ENCODE data around the gene KCTD10. TPM values are rescaled to one million over a fixed set of nuclear protein-coding genes. Genes with fewer than 3 reads are reported as not detected.
"Not testable (repeated sequence)": the region's sequence is repeated elsewhere in the genome, so short reads cannot be mapped to it uniquely, and the experiment has no call there.

Gene KCTD10
- total RNA-seq, 1 donor from 2014 or later, result 54.4 TPM

DNA sequence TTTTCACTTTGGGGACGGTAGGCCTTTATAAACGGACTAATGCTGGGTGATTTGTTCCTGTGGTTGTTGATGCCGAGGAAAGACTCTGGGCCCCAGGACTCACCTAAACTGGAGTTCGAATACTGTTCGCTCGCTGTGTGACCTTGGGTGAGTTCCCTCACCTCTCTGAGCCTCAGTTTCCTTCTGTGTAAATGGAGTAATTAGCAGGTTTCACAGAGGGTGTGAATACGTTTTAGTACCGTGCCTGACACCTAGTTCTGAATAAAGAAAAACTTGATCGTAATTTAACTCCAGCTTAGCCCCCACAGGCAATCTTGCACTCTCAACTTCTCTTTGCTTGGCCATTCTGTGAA is 839 bp upstream of the KCTD10 start:
- peak overlapping the region; percentile 98 for H3K27ac Mint-ChIP-seq
- no peaks in the 10 kb centered on the region for H3K9me3 Mint-ChIP-seq
- H3K4me1 Mint-ChIP-seq (ENCODE audit: low read depth), result peaks cover 30% of the 10 kb centered on the region
- H3K36me3 Mint-ChIP-seq (ENCODE audit: low read depth), result peaks cover 13% of the 10 kb centered on the region
- intact Hi-C loops (cut with micrococcal nuclease), result loop anchor here (1.0 to 5.0 kb wide), 3 partner anchors 33 to 95 kb away; partner anchors contain the start of genes MMAB and MVK
- H3K27me3 Mint-ChIP-seq (ENCODE audit: low read depth), result no peaks in the 10 kb centered on the region
- peak overlapping the region; percentile 99 for H3K4me3 Mint-ChIP-seq (ENCODE audit: low read depth)
- DNase-seq (ENCODE audit: low spot score), result no peak

DNA sequence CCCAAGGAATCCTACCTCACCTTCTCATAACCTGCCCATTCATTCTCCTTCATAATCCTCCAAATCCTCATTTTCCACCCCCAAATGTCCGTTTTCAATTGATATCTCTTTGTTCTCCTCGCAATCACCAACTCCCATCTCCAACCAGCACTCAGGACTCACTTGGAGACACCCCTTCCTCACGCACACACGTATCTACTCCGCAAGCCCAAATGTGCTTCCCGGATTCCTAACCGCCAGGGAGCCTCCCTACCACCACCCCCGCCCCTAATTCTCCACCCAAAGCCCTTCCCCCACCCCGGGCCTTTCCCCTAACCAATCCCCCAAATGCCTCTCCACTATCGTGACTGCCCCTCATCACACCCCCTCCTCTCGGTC is 304 bp downstream of the KCTD10 start:
- intact Hi-C loops (cut with micrococcal nuclease), result loop anchor here (1.0 to 5.0 kb wide), 3 partner anchors 35 to 96 kb away; partner anchors contain the start of genes MMAB and MVK
- Mint-ChIP-seq H3K4me3 (ENCODE audit: low read depth) (peak overlapping the region; percentile 99), H3K27me3 (ENCODE audit: low read depth) (no peaks in the 10 kb centered on the region), H3K4me1 (ENCODE audit: low read depth) (peaks cover 32% of the 10 kb centered on the region), H3K36me3 (ENCODE audit: low read depth) (peaks cover 13% of the 10 kb centered on the region), H3K27ac (peak overlapping the region; percentile 98), H3K9me3 (no peaks in the 10 kb centered on the region)
- DNase-seq (ENCODE audit: low spot score), result no peak

DNA sequence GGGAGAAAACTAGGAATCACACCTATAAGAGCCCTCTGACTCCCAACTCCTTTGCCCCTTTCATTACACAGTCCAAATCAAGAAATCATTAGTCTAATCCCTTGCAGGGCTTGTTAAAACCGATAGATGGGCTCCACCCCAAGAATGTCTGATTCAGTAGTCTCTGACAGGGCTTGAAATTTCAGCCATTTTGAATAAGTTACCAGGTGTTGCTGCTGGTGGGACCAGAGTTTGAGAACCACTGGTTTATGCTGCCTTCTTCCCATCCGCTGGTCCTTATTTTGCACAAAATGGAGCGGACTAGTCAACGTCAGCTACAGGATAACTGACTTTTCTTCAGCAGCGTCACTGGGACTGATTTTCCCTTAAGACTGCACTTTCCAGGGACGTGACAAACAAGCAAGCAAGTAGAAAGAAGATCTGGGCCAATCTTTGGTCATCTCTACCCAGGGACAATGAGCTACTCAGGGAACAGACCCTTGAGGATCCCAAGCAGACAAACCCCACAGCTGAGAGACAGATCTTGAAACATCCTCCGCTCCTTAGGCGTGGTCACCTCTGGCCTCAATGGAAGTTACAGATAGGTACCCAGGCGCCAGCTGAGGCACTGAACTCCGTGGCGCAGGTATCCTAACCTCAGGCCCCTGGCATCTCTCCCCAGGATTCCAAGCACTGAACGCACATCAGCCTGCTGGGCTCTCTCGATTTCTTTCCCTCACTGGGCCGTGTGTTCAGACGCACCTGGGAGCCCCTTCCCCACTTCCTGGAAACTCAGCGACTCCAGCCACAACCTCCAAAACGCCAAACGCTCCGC is 900 bp downstream of the KCTD10 start:
- H3K27ac Mint-ChIP-seq, result peak overlapping the region; percentile 98
- intact Hi-C loops (cut with micrococcal nuclease), result loop anchor here (2.0 to 5.0 kb wide), 2 partner anchors 44 to 97 kb away; partner anchors contain the start of genes MMAB and MVK
- H3K27me3 Mint-ChIP-seq (ENCODE audit: low read depth), result no peaks in the 10 kb centered on the region
- DNase-seq (ENCODE audit: low spot score), result no peak
- H3K36me3 Mint-ChIP-seq (ENCODE audit: low read depth), result peaks cover 13% of the 10 kb centered on the region
- H3K4me1 Mint-ChIP-seq (ENCODE audit: low read depth), result peaks cover 32% of the 10 kb centered on the region
- H3K4me3 Mint-ChIP-seq (ENCODE audit: low read depth), result peak overlapping the region; percentile 99
- H3K9me3 Mint-ChIP-seq, result no peaks in the 10 kb centered on the region

DNA sequence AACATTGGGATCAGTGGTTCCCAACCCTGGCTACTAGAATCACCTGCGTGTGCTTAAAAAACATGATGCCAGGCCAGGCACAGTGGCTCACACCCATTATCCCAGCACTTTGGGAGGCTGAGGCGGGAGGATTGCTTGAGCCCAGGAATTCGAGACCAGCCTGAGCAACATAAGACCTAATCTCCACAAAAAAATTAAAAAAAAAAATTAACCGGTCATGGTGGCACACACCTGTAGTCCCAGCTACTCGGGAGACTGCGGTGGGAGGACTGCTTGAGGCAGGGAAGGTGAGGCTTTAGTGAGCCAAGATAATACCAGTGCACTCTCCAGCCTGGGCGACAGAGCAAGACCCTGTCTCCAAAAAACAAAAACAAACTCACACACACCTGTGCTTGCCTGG is 2.0 kb downstream of the KCTD10 start:
- intact Hi-C loops (cut with micrococcal nuclease), result loop anchor here (5.0 kb wide), 1 partner anchor 43 kb away; no protein-coding TSS in a partner anchor
- H3K27ac Mint-ChIP-seq, result no peak overlapping the region
- H3K4me3 Mint-ChIP-seq (ENCODE audit: low read depth), result no peak overlapping the region
- peaks cover 14% of the 10 kb centered on the region for H3K36me3 Mint-ChIP-seq (ENCODE audit: low read depth)
- H3K4me1 Mint-ChIP-seq (ENCODE audit: low read depth), result peaks cover 32% of the 10 kb centered on the region
- no peaks in the 10 kb centered on the region for H3K27me3 Mint-ChIP-seq (ENCODE audit: low read depth)
- H3K9me3 Mint-ChIP-seq, result no peaks in the 10 kb centered on the region
- no peak for DNase-seq (ENCODE audit: low spot score)

DNA sequence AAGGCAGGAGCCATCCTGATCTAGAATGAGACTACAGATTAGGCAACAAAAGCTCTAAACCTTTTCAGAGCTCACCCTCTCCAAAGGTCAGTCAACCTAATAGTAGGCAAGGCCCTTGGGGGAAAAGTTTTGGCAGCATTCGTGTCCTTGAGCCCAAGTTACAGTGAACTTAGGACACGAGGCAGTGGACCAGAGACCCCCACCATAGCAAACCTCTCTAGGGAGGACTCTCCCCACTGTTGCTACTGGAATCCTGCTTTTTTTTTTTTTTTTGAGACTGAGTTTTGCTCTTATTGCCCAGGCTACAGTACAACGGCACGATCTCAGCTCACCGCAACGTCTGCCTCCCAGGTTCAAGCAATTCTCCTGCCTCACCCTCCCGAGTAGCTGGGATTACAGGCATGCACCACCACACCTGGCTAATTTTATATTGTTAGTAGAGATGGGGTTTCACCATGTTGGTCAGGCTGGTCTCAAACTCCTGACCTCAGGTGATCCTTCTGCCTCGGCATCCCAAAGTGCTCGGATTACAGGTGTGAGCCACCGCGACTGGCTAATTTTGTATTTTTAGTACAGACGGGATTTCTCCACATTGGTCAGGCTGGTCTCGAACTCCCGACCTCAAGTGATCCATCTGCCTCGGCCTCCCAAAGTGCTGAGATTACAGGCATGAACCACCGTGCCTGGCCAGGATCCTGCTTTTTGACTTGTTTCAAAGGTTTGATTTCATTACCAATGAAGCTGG is 3.4 kb downstream of the KCTD10 start:
- Mint-ChIP-seq H3K4me1 (ENCODE audit: low read depth) (peaks cover 20% of the 10 kb centered on the region), H3K36me3 (ENCODE audit: low read depth) (peaks cover 23% of the 10 kb centered on the region)
- DNase-seq (ENCODE audit: low spot score); H3K9me3 Mint-ChIP-seq; H3K27me3 Mint-ChIP-seq (ENCODE audit: low read depth); H3K27ac Mint-ChIP-seq; intact Hi-C loops (cut with micrococcal nuclease); H3K4me3 Mint-ChIP-seq (ENCODE audit: low read depth): not testable (repeated sequence)

DNA sequence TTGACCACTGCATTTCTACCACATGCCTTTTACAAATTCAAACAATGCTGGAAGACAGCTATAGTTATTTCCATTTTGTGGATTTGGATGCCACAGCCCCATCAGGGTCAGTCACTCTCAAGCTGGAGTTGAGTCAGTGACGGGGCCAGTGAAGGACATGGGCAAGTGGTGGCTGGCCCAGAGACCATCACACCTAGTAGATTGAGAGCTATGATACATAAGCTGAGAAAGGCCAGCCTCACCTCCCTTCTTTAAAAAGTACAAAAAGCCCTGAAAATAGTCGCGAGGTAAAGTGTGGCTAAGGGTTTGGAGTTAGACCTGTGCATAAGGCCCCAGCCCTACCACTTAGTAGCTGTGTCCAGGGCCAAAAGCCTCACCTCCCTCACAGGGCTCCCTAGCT is 4.1 kb downstream of the KCTD10 start:
- no peak for DNase-seq (ENCODE audit: low spot score)
- peaks cover 27% of the 10 kb centered on the region for H3K36me3 Mint-ChIP-seq (ENCODE audit: low read depth)
- no peaks in the 10 kb centered on the region for H3K27me3 Mint-ChIP-seq (ENCODE audit: low read depth)
- peaks cover 20% of the 10 kb centered on the region for H3K4me1 Mint-ChIP-seq (ENCODE audit: low read depth)
- no peak overlapping the region for H3K27ac Mint-ChIP-seq
- intact Hi-C loops (cut with micrococcal nuclease), result no loop called here
- H3K4me3 Mint-ChIP-seq (ENCODE audit: low read depth), result no peak overlapping the region
- H3K9me3 Mint-ChIP-seq, result no peaks in the 10 kb centered on the region

DNA sequence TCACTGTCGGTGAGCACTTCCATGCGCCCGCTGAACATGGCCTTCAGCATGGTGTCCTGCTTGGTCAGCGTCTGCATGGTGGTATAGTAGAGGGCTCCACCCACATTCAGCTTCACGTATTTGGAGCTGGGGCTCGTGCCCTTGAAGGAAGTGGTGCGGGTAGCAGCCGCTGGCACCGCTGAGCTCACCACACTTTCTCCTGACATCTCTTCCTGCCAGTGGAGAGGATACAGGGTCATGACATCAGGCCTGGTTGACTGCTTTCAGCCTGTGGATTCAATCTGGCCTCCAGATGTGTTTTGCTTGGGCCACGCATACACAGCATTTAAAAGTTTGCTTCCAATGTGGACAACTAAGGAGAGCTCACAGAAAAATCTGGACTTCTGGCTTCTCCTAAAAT is 7.6 kb downstream of the KCTD10 start:
- no peak overlapping the region for H3K4me3 Mint-ChIP-seq (ENCODE audit: low read depth)
- no peak overlapping the region for H3K27ac Mint-ChIP-seq
- H3K27me3 Mint-ChIP-seq (ENCODE audit: low read depth), result no peaks in the 10 kb centered on the region
- no peak for DNase-seq (ENCODE audit: low spot score)
- peaks cover 24% of the 10 kb centered on the region for H3K36me3 Mint-ChIP-seq (ENCODE audit: low read depth)
- H3K4me1 Mint-ChIP-seq (ENCODE audit: low read depth), result peaks cover 4% of the 10 kb centered on the region
- H3K9me3 Mint-ChIP-seq, result no peaks in the 10 kb centered on the region
- intact Hi-C loops (cut with micrococcal nuclease), result no loop called here

DNA sequence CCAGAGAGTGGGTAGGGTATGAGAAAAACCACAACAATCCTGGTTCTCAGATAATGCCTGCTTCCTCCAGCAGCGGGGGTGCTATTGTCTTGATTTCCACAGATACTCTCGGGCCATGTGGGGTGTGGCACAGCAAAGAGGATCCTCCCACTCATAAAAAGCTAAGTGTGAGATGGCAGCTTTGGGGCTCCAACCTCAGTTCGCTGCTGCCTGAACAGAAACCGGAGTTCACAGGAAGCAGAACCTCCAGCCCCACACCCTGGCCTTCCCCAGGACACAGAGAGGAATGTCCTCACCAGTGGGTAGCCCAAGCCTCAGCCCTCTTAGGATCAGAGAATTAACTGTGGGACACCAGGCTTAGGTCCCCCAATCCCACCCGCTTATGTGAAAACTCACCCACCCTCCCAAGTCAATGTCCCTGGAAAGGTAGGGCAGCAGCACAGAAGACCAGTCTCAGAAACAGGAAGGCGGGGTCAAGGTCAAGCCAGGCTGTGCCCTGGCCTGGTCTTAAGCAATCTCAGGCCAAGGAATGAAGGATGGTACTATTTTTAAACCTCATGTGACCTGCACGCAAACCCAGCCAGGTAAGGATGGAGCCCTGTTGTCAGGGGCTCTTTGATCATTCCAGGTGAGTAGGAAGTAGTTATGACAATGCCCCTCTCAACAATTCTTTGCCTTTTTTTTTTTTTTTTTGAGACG is 9.0 kb downstream of the KCTD10 start:
- Mint-ChIP-seq H3K27ac (no peak overlapping the region), H3K27me3 (ENCODE audit: low read depth) (no peaks in the 10 kb centered on the region), H3K9me3 (no peaks in the 10 kb centered on the region), H3K4me1 (ENCODE audit: low read depth) (peaks cover 15% of the 10 kb centered on the region), H3K36me3 (ENCODE audit: low read depth) (peaks cover 29% of the 10 kb centered on the region), H3K4me3 (ENCODE audit: low read depth) (no peak overlapping the region)
- DNase-seq (ENCODE audit: low spot score), result no peak
- intact Hi-C loops (cut with micrococcal nuclease), result no loop called here

DNA sequence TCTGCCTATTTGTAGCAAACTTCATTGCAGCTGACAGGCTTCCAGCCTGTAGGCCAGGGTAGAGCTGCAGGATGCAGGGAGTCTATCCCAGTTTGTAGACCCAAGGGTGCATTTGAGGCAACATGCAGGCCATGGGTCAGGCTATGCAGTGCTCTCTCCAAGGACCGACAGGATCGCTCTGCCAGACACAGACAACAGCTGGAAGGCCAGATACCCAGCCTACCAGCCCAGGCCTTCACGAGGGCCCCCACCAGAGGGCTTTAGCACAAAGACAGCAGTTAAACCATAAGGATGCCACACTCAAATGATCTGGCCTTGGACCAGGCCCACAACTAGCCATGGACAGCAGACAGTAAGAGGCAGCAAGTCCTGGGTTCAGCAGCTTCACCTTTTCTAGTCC is 10.3 kb downstream of the KCTD10 start:
- no peak overlapping the region for H3K27ac Mint-ChIP-seq
- H3K4me1 Mint-ChIP-seq (ENCODE audit: low read depth), result peaks cover 16% of the 10 kb centered on the region
- DNase-seq (ENCODE audit: low spot score), result no peak
- no peaks in the 10 kb centered on the region for H3K27me3 Mint-ChIP-seq (ENCODE audit: low read depth)
- peaks cover 31% of the 10 kb centered on the region for H3K36me3 Mint-ChIP-seq (ENCODE audit: low read depth)
- no peak overlapping the region for H3K4me3 Mint-ChIP-seq (ENCODE audit: low read depth)
- H3K9me3 Mint-ChIP-seq, result no peaks in the 10 kb centered on the region
- intact Hi-C loops (cut with micrococcal nuclease), result no loop called here

DNA sequence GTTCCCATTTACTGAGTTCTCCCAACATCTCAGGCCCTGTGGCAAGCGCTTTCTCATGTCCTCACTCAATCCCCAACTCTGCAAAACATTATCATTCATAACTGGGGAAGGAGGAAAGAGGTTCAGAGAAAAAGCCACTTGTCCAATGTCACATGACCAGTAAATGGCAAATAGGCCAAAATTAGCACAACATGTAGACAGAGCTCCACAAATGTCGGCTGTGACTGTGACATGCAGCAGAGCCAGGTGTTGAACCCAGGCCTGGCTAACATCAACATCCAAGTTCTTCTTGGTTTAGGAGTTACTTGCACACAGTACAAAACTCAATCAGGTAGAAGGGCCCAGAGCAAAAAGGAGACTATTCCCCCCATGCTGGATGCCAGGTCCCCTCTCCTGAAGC is 10.8 kb downstream of the KCTD10 start:
- Mint-ChIP-seq H3K9me3 (no peaks in the 10 kb centered on the region), H3K27me3 (ENCODE audit: low read depth) (no peaks in the 10 kb centered on the region)

DNA sequence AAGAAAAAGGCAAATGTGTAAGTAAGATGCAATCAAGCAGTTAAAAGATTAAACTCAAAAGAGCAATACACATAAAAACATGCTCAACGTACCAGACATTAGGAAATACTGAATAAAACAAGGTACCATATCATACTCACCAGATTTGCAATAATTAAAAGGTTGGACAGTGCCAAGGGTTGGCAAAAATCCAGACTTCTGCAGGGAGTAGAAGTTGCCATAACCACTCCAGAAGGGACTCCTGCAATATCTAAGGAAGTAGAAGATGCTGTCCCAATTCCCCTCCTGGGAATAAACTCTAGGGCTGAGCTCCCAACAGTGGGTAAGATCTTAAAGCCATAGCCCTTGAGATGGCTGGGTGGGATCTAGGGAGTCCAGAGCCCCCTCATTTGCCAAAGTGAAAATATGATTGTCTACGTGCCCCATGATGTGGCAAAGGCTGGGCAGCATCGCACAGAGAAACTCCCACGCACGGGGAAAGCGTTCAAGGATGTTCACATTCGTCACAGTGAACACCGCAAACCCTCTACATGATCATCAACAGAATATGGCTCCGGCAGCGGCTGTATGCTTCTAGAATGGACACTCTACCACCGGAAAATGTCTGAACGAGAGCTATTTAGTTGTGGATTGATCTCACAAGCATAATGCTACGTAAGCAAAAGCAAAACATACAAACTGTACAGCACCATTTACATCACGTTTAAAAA is 12.3 kb downstream of the KCTD10 start:
- Mint-ChIP-seq H3K4me1 (ENCODE audit: low read depth) (peaks cover 24% of the 10 kb centered on the region), H3K4me3 (ENCODE audit: low read depth) (no peak overlapping the region), H3K36me3 (ENCODE audit: low read depth) (peaks cover 31% of the 10 kb centered on the region), H3K27ac (no peak overlapping the region), H3K9me3 (no peaks in the 10 kb centered on the region), H3K27me3 (ENCODE audit: low read depth) (no peaks in the 10 kb centered on the region)
- intact Hi-C loops (cut with micrococcal nuclease), result no loop called here
- no peak for DNase-seq (ENCODE audit: low spot score)

More for the DNA sequence above, 10.8 kb downstream of the KCTD10 start:
- Mint-ChIP-seq H3K36me3 (ENCODE audit: low read depth) (peaks cover 34% of the 10 kb centered on the region), H3K4me3 (ENCODE audit: low read depth) (no peak overlapping the region), H3K27ac (no peak overlapping the region), H3K4me1 (ENCODE audit: low read depth) (peaks cover 19% of the 10 kb centered on the region)
- DNase-seq (ENCODE audit: low spot score), result no peak
- intact Hi-C loops (cut with micrococcal nuclease), result no loop called here

DNA sequence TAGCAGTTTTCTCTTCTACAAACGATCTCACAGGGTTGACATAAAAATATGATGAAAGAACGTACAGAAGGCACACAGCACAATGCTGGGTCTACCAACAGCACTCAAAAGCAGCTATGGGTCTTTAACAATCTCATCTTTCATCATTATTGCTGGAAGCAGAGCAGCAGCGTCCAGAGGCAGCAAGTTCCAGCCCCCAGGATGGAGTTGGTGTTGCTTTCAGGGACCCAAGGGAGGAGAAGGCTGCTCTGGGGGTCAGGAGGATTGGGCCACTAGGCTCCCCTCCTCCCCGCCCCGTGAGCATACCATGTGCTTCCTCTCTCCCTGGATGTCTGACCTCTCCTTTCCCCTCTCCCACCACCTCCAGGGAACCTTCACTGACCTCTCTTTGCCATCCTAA is 13.3 kb downstream of the KCTD10 start:
- Mint-ChIP-seq H3K27ac (no peak overlapping the region), H3K27me3 (ENCODE audit: low read depth) (no peaks in the 10 kb centered on the region), H3K4me3 (ENCODE audit: low read depth) (no peak overlapping the region), H3K36me3 (ENCODE audit: low read depth) (peaks cover 31% of the 10 kb centered on the region), H3K4me1 (ENCODE audit: low read depth) (peaks cover 30% of the 10 kb centered on the region), H3K9me3 (no peaks in the 10 kb centered on the region)
- intact Hi-C loops (cut with micrococcal nuclease), result no loop called here
- DNase-seq (ENCODE audit: low spot score), result no peak

Data from activated T-helper 2 cell treated with anti-CD3 and anti-CD28 coated beads, Interferon-gamma antibody, Interleukin-2, Interleukin-4, amounts not matched to agents 10 μg/mL and 5 μg/mL and 100 μg/mL, durations not matched to agents 14 hours and 24 hours and 36 hours (primary cell).